ENCODE results near the gene GRID1. TPM values are rescaled to one million over a fixed set of nuclear protein-coding genes. Genes with fewer than 3 reads are reported as not detected.

GRID1 gene
- total RNA-seq, 1 experiment from 2014 or later, result 0.37 TPM

- no peak for TF ChIP-seq ZNF512 (CRISPR knock-in tag; IDR thresholded peaks at IDR 0.05; ENCODE audit: borderline replicate concordance)
- TF ChIP-seq SMAD3 (CRISPR knock-in tag; IDR thresholded peaks at IDR 0.05; ENCODE audit: borderline replicate concordance), result no peak
- no peak for TF ChIP-seq ZNF232 (CRISPR knock-in tag; IDR thresholded peaks at IDR 0.05)
- TF ChIP-seq E2F1 (CRISPR knock-in tag; IDR thresholded peaks at IDR 0.05), result no peak
- TF ChIP-seq JUN (CRISPR knock-in tag; IDR thresholded peaks at IDR 0.05), result no peak
- no peak for TF ChIP-seq RELA (CRISPR knock-in tag; IDR thresholded peaks at IDR 0.05; ENCODE audit: borderline replicate concordance)
- TF ChIP-seq STAT6 (CRISPR knock-in tag; conservative IDR thresholded peaks at IDR 0.05; ENCODE audit: low read depth), result no peak
- TF ChIP-seq ATF2 (CRISPR knock-in tag; IDR thresholded peaks at IDR 0.05; ENCODE audit: borderline replicate concordance, low read depth), result no peak
Observed at GRCh38 chr10:86343761-86344160, 22.8 kb downstream of the GRID1 start (continued).

- Mint-ChIP-seq H3K27ac (no peak overlapping the region), H3K36me3 (no peaks in the 10 kb centered on the region), H3K4me1 (peaks cover 19% of the 10 kb centered on the region), H3K9me3 (peaks cover 7% of the 10 kb centered on the region), H3K4me3 (no peak overlapping the region), H3K27me3 (ENCODE audit: low read depth) (no peaks in the 10 kb centered on the region)
- ChIA-PET POLR2A (no interaction called here), CTCF (interaction anchor here (1.2 to 2.7 kb wide), 6 partner anchors 7 to 347 kb away, joined by 3 to 23 read pairs (median 6); no protein-coding TSS in a partner anchor)
- no peak for TF ChIP-seq ZNF281 (CRISPR knock-in tag; IDR thresholded peaks at IDR 0.05)
- ATAC-seq, result no peak
- DNase-seq (ENCODE audit: low spot score), result peak; percentile 7
Observed at GRCh38 chr10:86342111-86342863, 24.3 kb downstream of the GRID1 start.

GRCh38 chr10:86341361-86341811, 25.2 kb downstream of the GRID1 start:
- peak; percentile 10 for ATAC-seq

More at GRCh38 chr10:86341361-86341811, 25.2 kb downstream of the GRID1 start:
- peaks cover 7% of the 10 kb centered on the region for H3K9me3 Mint-ChIP-seq
- peaks cover 19% of the 10 kb centered on the region for H3K4me1 Mint-ChIP-seq
- no peaks in the 10 kb centered on the region for H3K27me3 Mint-ChIP-seq (ENCODE audit: low read depth)
- H3K36me3 Mint-ChIP-seq, result no peaks in the 10 kb centered on the region
- H3K4me3 Mint-ChIP-seq, result no peak overlapping the region
- no peak for TF ChIP-seq CTCF (IDR thresholded peaks at IDR 0.05)
- TF ChIP-seq SMAD3 (CRISPR knock-in tag; IDR thresholded peaks at IDR 0.05; ENCODE audit: borderline replicate concordance), result no peak
- no peak for TF ChIP-seq SP1 (CRISPR knock-in tag; conservative IDR thresholded peaks at IDR 0.05)
- H3K27ac Mint-ChIP-seq, result no peak overlapping the region
- CTCF ChIA-PET, result interaction anchor here (0.7 to 2.7 kb wide), 7 partner anchors 8 to 346 kb away, joined by 3 to 23 read pairs (median 4); no protein-coding TSS in a partner anchor
- POLR2A ChIA-PET, result no interaction called here
- no peak for DNase-seq (ENCODE audit: low spot score)

All from WTC11 (cell line).